ENCODE results near the gene SBK1.

SBK1 gene

DNA sequence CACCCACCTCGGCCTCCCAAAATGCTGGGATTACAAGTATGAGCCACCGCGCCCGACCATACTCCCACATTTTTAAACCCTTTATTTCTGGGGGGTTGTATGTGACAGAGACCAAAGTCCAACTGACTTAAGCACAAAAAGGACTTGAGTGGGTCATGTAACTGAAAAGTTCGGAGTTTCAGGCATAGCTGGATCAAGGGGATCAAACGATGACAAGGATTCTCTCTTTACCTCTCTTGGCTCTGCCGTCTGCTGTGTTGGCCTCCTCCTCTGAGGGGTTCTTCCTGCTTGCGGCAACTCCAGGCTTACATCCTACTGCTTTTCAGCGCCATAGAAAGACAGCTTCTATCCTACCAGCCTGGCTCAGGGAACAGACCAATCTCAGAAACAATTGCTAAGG lies 9.2 kb upstream of the SBK1 start:
- DNase-seq: no peak

GRCh38 chr16:28283798-28284577 lies 8.3 kb upstream of the SBK1 start:
- DNase-seq: no peak

GRCh38 chr16:28285649-28286048 lies 6.7 kb upstream of the SBK1 start:
- no peak for DNase-seq

DNA sequence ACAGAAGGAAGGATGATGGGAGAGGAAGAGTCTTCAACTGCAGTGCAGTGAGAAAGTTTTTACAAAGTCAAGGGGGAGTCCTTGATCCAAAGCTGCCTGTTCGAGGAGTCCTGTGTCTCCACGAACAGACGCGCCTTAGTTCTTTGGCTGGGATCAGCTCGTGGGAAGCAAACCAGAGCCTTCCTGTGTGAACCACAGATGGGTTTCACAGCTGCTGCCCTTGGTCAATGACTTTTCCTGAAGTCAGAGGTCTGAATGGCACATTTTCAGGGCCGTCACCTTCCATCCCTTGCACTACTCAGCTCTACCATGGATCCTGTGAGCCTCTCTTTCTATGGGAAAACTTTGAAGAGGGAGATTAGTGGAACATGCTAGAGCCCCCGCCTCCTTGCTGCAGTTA lies 4.2 kb upstream of the SBK1 start:
- no peak for DNase-seq

DNA sequence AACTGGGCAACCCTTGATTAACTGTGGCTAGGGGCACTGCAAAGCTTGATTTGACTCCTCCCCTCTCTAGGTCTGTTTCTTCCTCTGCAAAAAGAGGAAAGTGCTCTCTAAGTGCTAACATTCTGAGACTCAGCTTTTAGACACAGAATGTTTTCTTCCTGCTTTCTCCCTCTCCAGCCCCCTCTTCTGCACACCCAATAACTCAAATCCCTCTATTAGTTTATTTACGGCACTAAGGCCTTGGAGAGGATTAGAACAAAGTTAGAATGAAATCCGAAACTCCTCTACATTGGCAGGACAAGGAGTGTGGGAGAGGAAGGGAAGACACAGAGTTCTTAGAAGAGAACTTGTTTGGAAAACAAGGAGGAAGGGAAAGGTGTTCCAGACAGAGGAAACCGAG lies 3.3 kb upstream of the SBK1 start:
- DNase-seq: no peak

GRCh38 chr16:28289939-28290858 lies 2.1 kb upstream of the SBK1 start:
- DNase-seq: no peak

DNA sequence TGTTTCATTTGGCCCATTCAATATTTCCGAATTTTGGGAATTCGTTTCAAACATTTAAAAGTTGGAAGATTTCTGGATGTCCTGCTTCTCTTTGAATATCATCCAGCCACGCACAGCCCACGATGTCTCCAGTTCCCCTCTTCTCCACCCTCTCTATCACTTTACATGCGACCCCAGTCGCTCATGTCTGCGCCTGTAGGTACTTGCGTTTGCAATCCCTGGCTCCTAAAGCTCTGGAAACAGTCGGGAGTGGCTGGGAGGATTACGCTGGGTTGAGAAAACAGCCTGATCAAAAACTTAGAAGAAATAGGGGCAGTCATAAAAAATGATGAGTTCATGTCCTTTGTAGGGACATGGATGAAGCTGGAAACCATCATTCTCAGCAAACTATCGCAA lies 1.5 kb upstream of the SBK1 start:
- DNase-seq: no peak

DNA sequence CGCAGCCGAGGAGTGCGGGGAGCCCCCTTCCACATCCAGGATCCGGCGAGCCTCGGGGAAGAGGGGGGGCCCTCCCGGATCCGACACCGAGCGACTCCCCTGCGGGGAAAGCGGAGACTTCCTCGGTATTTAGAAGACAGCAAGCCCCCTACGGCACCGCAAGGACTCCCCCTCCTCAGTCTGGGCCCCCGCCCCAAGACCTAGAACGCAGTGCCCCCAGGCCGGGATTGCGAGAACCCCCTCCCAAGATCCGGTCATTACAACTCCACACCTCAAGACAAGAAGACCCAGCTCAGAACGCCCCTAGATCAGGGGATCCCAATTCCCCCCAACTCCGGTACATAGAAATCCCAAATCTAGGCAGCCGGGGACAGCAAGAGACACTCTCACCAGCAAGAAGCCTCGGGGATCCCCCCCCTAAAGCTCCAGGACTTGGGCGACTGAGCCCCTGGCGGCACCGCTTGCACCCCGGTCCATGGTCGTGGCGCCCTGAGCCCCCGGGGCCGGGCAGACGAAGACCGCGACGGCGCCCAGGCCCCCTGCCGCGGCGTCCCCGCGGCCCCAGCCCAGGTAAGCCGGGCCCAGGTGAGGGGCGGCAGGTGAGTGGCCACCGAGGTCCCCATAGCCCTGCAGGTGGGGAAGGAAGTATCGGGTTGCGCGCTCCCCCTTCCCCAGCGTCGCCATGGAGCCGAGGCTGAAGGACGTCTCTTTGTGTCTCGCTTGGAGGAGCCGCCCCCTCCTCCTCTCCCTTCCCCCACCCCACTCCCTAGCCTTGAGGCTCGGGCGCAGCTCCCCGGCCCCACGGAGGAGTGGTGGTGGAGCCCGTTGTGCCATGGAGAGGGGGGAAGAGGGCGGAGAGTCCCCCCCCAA lies 641 bp downstream of the SBK1 start:
- no peak for DNase-seq

DNA sequence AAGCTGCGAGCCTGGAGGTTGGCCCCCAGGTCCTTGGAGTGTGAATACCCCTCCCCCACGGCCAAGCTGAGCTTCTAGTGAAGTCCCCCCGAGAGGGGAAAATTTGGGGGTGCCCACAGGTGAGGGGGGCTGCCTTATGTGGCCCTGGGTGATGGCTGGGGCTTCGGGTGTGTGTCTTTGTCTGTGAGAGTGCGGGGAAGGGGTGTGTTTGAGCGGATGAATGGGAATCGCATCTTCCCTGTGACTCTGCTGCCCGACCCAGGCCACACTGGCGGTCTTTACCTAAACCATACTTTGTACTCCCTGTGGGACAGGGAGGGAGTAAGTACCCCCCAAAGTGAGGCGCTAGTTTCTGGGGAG lies 1.3 kb downstream of the SBK1 start:
- DNase-seq: no peak

DNA sequence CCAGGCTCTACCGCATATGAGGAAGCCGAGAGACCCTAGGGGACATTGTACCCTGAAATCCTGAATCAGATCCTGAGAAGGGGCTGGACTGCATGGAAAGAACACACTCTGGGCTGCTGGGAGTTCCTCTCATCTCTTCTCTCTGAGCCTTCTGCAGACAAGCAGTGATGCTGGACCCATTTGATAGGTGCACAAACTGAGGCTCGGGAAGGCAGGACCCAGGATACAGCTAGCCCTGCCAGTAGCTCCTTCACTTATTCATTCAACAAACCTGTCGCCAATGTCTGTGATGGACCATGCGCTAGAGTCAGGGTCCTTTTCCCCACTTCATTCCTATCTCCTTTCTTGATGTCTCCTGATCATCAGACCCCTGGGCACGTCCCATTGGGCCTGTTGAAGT lies 1.9 kb downstream of the SBK1 start:
- DNase-seq: no peak

- DNase-seq: no peak
Observed at GRCh38 chr16:28295276-28295675, 3.0 kb downstream of the SBK1 start.

GRCh38 chr16:28297308-28297707 lies 5.0 kb downstream of the SBK1 start:
- DNase-seq: no peak

- no peak for DNase-seq
Observed at GRCh38 chr16:28297784-28298510, 5.6 kb downstream of the SBK1 start.

GRCh38 chr16:28298511-28298878 lies 6.2 kb downstream of the SBK1 start:
- DNase-seq: no peak

- DNase-seq: no peak
Observed at GRCh38 chr16:28300327-28300726, 8.0 kb downstream of the SBK1 start.

GRCh38 chr16:28301154-28301553 lies 8.8 kb downstream of the SBK1 start:
- no peak for DNase-seq

GRCh38 chr16:28301620-28302019 lies 9.3 kb downstream of the SBK1 start:
- DNase-seq: no peak

- no peak for DNase-seq
Observed at GRCh38 chr16:28303132-28303531, 10.8 kb downstream of the SBK1 start.

DNA sequence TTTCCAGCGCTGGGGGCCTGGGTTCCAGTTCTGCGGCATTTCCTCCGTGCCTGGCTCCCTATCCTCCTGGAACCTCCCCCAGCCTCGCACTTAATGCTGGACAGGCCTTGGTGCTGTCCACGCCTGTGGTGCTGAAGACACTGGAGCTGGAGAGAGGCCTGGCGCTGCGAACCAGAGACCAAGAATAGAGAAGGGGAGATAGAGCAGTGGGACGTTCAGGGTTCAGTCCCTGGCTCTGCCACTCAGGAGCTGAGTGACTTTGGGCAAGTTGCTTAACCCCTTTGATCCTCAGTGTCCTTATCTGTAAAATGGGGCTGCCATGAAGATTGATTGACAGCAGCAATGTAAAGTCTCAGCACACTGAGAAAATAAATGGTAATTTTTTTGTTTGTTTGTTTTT lies 11.9 kb downstream of the SBK1 start:
- DNase-seq: no peak

DNA sequence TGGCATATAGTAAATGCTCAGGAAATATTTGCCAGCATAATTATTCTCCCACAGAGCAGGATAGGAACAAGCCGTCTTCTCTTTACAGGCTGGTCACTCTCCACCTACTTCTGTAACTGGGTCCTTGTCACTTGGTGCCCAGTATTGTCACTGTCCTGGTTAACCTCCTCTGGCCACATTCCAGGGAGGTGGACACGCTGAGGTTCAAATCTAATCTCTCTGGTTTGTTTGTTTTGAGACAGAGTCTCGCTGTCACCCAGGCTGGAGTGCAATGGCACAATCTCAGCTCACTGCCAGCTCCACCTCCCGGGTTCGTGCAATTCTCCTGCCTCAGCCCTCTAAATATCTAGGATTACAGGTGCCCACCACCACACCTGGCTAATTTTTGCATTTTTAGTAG lies 15.6 kb downstream of the SBK1 start:
- no peak for DNase-seq

- DNase-seq: no peak
Observed at GRCh38 chr16:28308794-28309584, 16.7 kb downstream of the SBK1 start.

DNA sequence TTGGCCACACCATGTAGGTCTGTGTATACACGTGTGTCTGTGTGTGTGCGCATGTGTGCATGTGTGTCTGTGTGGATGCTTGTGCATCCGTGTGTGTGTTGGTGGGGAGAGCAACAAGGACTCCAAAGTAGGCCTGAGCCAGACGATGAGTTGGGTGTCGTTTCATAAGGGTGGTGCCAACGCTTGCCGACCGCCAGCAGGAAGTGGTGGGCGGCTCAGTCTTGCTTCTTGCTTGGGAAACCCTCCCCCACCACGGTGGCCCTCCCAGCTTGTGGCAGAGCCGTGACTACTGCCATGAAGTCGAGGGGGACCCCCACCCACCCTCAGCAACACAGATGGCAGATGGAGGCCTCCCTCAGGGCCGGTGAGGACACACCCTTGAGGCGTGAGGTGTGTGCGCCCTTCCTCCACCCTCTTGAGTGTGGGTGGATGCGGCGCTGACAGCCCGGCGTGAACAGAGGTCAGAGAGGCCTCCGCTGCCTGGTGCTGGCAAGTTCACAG lies 17.5 kb downstream of the SBK1 start:
- DNase-seq: peak; percentile 69

All from activated CD4-positive, alpha-beta T cell treated with anti-CD3 and anti-CD28 coated beads, Interleukin-2, amount 50 U/mL, for 16 hours (primary cell).